Spleen (tissue), 7 donors: Measurements from ENCODE around the gene SPPL2C.

Experiments
- CTCF ChIP-seq, 11 experiments: fragments of 200-600 bp in 7 of 11; fragments of 450-650 bp in 4 of 11; sonication (generic) in 4 of 11; IDR thresholded peaks in 8 of 11; conservative IDR thresholded peaks in 3 of 11; 1 replicate in 7 of 11; 2 replicates in 4 of 11; pipeline versions ENCODE4 v1.4.0 to v1.8.0; 2016 to 2021; ENCODE audit warnings: antibody characterized with exemption in 11 of 11, inconsistent platforms in 4 of 11, mild to moderate bottlenecking in 1 of 11
- POLR2A ChIP-seq, 3 donors: fragments of 450-650 bp; IDR thresholded peaks; one replicate each; pipeline ENCODE4 v1.5.1; 2017; ENCODE audit warnings: antibody characterized with exemption in 3 of 3, mild to moderate bottlenecking in 1 of 3
- donor health status: DM: no; HTN: no; CAD: no; lungs with moderate emphysema.
- donor health status: DM: no; HTN: no; CAD: no.
- donor health status: DM: no; HTN: no; CAD: no.

- no peak for TF ChIP-seq CTCF (IDR thresholded peaks at IDR 0.05 in 8 of 11, conservative IDR thresholded peaks at IDR 0.05 in 3 of 11)
- TF ChIP-seq POLR2A (IDR thresholded peaks at IDR 0.05), result no peak
These were observed 35.8 kb upstream of the SPPL2C start for GRCh38 chr17:45808845-45809244.
